GM18858 (cell line): ENCODE measurements around the gene HACD4.
"Not testable (repeated sequence)": the region's sequence is repeated elsewhere in the genome, so short reads cannot be mapped to it uniquely, and the experiment has no call there.

Experiments
- ATAC-seq: cut with Tn5 transposase; IDR thresholded peaks from one replicate; pipeline ENCODE4 v1.9.1; 2021; ENCODE audit not compliant: unreplicated experiment

The HACD4 gene

GRCh38 chr9:20973246-20973947 lies 58.0 kb downstream of the HACD4 start:
- not testable (repeated sequence) for ATAC-seq

GRCh38 chr9:20972684-20973083 lies 58.8 kb downstream of the HACD4 start:
- no peak for ATAC-seq

GRCh38 chr9:20962536-20963225 lies 68.8 kb downstream of the HACD4 start:
- ATAC-seq = no peak

- no peak for ATAC-seq
Measured at GRCh38 chr9:20950707-20951106, 80.7 kb downstream of the HACD4 start.
